Inflammatory macrophage treated with lipopolysaccharide for 4 hours (primary cell): ENCODE data around the gene TMEM181.
"Not testable (repeated sequence)": the region's sequence is repeated elsewhere in the genome, so short reads cannot be mapped to it uniquely, and the experiment has no call there.

ENCODE experiments used
- DNase-seq: peaks from one replicate; pipeline ENCODE4 v3.0.0-alpha.2; 2020

Gene TMEM181

DNA sequence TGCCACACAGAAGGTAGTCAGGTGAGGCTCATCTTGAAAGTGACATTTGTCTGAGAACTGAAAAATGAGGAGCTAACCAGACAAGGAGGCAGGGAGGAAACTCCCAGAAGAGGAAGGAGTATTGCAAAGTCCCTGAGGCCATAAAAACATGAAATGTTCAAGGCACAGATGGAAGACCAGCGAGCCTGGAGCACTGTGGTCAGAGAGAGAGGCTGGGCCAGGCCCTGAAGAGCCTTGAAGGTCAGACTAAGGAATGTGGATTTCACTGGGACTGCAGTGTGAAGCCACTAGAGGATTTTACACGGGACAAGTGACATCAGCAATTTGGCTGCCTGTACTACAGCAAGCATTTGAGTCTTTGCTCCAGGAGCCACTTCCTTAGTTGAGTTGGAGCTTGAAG, 21.1 kb upstream of the TMEM181 start:
- no peak for DNase-seq

DNA sequence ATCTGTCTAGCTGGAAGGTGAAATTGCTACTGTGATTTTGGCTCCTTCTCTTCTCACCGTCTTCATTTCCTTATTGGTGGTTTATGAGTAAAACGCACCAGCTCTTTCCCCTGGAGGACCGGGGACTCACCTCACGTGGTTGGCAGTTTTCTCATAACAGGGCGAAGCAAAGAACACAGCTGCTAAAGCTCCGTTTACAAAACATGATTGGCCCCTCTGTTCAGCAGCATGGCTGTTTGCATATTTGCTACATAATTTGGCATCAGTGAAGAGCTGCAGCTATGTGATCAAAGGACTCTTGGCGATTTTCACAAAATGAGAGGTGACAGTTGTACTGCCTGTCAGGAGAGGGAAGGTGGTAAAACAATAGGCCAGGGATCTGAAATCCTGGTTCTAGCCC, 20.5 kb upstream of the TMEM181 start:
- DNase-seq, result no peak

- no peak for DNase-seq
These were observed 20.0 kb upstream of the TMEM181 start for GRCh38 chr6:158539881-158540280.

GRCh38 chr6:158543606-158544185, 16.2 kb upstream of the TMEM181 start:
- no peak for DNase-seq

DNA sequence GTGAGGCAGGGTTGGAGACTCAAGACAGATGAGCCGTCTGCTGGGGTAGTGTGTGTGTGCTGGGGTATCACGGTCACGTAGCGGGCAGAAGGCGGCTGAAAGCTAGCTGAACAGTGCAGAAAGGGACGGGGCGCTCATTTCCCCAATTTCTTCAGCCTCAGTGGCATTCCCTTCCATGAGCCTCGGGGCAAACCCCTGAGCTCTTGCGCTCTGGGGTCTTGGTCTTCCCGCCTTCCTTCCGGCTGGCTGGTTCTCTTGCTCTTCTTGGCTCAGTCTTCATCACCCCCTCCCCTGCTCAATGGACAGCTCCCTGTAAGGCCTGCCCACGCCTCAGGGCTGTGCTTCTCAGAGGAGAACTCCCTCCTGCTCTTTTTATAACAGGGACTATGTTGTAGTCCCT, 15.5 kb upstream of the TMEM181 start:
- no peak for DNase-seq

GRCh38 chr6:158545043-158545966, 14.6 kb upstream of the TMEM181 start:
- no peak for DNase-seq

DNA sequence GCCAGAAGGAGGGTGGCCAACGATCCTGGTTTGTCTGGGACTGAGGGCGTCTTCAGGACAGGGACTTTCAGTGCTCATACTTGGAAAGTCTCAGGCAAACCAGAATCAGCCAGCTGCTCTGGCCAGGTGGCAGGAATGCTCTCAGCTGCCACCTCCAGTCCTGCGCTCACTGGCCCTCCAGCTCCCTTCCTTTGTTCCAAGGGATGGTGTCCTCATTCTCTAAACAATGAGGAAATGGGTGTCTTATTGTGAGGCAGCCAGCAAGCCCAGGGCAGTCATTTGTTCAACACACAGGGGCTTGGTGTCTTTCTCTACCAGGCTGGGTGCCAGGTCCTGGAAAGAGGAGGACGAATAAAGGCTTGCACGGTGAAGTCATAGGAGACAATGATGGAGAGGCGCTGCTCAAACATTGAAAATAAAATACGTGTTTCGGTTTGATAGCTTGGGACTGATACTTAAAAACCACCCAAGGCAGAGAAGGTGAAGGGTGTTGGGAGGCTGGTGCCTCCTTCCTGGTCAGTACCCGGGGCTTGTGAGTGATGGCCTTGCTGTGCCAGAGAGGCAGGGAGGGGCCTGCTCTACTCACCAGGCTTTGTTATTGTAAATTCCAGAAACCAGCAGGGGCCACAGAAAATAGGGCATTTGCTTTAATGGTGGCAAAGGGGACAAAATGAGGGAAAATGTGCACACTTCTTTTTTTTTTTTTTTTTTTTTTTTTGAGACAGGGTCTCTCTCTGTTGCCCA, 11.3 kb upstream of the TMEM181 start:
- no peak for DNase-seq

- no peak for DNase-seq
These were observed 7.7 kb upstream of the TMEM181 start for GRCh38 chr6:158552055-158552795.

DNA sequence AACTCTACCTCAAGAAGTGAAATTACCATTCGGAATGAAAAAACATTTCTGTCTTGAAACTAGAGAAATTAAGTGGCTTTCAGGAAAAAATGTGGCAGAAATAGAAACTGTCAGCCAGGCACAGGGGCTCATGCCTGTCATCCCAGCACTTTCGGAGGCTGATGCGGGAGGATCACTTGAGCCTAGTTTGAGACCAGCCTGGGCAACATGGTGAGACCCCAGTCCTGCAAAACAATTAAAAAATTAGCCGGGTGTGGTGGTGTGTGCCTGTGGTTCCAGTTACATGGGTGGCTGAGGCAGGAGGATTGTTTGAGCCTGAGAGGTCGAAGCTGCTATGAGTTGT, 7.1 kb upstream of the TMEM181 start:
- DNase-seq, result no peak

- DNase-seq, result no peak
These were observed 5.1 kb upstream of the TMEM181 start for GRCh38 chr6:158554611-158555361.

- no peak for DNase-seq
These were observed 3.8 kb upstream of the TMEM181 start for GRCh38 chr6:158556113-158556512.

DNA sequence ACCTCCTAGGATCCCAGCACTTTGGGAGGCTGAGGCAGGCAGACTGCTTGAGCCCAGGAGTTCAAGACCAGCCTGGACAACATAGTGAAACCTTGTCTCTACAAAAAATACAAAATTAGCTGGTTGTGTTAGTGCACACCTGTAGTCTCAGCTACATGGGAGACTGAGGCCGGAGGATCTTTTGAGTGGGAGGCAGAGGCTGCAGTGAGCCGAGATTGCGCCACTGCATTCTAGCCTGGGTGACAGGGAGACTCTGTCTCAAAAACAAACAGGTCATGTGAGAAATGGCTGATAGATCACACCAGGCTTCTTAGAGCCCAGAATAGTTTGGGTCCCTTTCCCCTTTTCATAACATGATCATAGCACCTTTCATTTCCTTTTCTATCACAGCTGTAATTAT, 2.8 kb upstream of the TMEM181 start:
- DNase-seq, result not testable (repeated sequence)

DNA sequence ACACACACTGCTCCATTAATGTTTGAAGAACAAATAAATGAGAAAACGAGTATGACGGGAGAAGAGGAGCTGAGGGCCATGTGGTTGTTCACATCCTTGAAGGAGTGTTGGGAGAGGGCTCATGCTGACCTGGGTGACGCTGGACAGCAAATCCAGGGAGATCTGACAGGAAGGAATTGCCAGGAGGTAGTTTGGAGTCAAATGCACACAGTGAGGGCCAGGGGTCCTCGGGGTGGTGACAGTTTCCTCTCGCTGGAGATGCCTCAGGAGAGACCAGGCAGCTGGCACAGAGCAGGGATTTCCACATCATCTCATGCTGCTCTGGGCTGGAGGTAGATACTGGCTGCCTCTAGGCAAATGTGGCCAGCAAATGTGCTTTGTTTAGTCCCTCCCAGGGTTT, 2.0 kb upstream of the TMEM181 start:
- no peak for DNase-seq

DNA sequence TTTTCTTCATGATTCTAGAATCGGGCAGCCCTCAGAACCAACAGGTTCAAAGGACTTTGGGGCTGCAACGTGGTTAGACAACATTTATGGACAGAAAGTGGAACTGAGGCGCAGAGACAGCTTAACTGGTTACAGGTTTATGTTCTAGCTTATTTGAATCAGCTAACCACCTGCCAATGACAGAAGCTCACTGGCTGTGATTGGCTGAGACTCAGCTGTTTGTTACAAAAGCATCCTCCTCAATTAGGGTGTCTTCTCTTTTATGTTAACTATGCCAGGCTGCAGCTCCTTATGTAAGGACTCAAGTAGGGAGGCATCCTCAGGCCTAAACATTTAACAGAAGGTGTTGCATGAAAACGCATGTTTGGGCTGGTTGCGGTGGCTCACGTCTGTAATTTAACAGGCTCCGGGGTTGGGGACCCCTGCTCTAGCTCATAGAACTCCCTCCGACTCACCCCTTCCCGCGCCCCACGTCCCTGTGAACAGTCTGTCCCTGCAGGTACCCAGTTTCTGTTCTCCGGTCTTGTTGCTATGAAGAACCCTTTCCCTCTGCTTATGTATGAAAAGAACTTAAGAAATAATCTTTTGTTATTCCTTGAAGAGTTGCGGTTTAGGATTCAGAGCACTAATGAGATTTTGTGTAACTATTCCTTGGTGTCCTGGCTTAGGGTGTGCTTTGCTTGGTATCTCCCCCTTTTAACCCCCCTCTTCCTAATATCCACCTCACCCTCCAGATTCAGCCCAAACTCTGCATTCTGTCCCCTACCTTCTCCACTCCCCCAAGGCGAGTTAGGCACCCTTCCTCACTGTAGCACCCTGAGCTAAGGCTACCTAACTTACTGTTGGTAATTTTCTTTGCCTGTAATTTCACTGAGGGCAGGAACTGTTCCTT, 1.2 kb upstream of the TMEM181 start:
- DNase-seq, result no peak

- DNase-seq, result no peak
These were observed 475 bp upstream of the TMEM181 start for GRCh38 chr6:158559338-158559894.

DNA sequence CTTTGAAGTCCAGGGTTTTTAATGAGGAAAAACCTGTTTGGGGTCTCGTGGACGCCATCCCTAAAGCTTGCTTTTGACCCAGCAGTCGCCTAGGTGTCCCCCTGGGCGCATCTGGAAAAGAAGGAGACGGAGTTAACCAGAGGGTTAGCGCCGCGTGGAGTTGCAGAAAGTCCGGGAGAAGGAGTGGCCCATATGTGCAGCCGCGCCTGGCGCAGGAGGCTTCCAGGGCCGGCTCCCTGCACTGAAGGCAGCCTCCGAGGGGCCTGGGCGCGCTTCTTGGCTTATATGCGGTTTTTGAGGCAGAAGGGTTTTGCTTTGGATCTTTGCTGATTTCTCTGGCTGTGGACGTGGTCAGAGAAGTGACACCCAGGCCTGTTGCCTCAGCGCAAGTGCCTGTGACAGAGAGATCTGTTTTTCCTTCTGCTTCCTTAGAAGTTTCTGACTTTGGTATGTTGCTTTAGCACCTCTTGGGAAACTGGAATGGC, 987 bp downstream of the TMEM181 start:
- peak; percentile 38 for DNase-seq

DNA sequence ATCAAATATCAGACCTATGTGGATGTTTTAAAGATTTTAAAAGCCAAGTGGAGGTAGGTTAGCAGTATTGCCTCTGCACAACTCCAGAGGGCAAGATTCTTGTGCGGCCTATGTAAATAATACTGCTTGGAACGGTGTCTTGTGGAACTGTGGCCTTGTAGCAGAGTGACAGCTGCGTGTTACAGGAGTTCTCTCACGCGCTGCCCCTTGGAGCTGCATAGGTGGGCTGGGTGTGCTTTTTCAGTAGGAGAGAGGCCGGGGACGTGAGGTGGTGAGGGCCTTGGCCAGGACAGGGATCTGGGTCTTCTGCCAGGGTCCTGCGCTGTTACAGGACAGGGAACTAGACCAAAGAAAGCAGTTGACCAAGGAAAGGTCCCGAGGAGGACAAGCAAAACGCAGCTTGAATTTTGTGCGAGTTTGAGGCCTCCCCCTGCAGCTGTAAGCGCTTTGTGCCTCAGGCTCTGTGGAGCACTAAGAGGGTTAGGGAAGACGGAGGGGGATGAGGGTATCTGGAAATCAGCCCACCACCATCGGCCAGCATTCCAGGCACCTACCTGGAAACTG, 1.5 kb downstream of the TMEM181 start:
- no peak for DNase-seq

DNA sequence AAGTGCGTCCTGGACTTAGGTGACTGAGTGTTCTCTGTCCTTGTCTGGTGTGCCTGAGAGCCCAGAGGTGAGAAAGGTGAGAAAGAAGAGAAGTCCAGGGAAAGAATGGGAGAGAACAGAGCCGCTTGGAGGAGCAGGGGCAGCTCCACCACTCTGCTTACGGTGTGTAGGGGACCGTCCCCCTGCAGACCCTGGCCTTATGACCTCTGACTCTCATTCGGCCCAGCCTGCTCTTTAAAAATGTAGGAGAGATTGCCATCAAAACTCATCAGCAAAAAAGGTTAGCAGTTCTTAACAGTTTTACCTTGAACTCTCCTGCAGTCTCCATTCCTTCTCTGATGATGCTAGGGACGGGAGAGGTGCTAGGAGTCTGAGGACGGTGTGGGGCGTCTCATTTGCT, 2.0 kb downstream of the TMEM181 start:
- no peak for DNase-seq

DNA sequence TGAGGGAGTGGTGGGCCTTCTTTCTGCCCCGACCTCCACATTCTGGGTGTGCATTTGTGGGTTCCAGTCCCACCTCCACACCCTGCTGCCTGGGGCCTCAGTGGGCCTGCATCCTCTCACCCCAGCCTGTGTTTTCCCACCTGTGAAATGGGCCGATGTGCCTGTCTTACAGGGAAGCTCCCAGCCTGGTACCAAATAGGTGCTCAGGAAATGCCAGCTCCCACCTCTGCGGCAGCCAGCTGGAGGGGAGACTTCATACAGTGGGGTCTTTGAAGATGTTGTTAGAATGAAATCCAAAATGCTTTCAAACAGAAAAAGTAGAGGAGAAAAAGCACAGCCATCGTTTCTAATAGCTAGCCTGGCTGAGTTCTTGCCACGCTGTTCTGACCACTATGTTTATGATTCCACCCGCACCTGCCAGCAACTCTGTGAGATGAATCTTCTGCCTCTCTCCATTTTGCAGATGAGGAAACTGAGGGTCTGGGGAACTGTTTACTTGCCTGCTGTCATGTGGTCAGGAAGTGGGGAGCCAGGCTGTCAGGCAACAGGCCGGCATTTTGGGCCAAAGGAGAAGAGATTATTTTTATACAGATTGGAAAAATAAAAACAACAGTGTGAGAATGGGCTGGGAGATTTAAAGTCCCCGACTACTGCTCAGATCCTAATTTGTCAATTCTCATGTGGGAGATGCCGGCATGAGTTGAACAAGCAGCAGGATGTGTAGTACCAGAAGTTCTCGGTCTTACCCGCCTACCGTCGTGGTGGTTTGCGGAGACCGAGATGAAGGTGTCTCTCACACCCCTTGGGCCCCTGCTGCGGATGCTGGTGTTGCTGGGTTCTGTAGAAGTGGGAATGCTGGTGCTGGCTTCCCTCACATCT, 4.6 kb downstream of the TMEM181 start:
- DNase-seq, result no peak

GRCh38 chr6:158565122-158565429, 5.2 kb downstream of the TMEM181 start:
- no peak for DNase-seq
